GM06990 (cell line): ENCODE data around the gene CDH22.

Experiments used
- DNase-seq: peaks from one replicate; pipeline ENCODE4 v3.0.0-alpha.2; 2011; ENCODE audit not compliant: insufficient read length; ENCODE audit errors: extremely low read depth
- H3K27me3 ChIP-seq: replicated peaks from 2 replicates; pipeline ENCODE4 v1.6.0; 2011; ENCODE audit warnings: low read length; ENCODE audit not compliant: control insufficient read depth, insufficient read depth
- H3K36me3 ChIP-seq: 2 replicates; pipeline ENCODE4 v1.5.1; 2011; ENCODE audit warnings: low read length; ENCODE audit not compliant: control insufficient read depth, insufficient read depth
- H3K4me3 ChIP-seq: replicated peaks from 2 replicates; pipeline ENCODE4 v1.5.1; 2011; ENCODE audit warnings: low read depth, mild to moderate bottlenecking, control low read depth, low read length
- TF ChIP-seq, protein P1 (sequence below): IDR thresholded peaks from 2 replicates; pipeline ENCODE4 v1.5.1; 2011; ENCODE audit warnings: low read length, control low read depth, mild to moderate bottlenecking, inconsistent platforms; ENCODE audit not compliant: insufficient read depth, poor library complexity, severe bottlenecking

The CDH22 gene

DNA sequence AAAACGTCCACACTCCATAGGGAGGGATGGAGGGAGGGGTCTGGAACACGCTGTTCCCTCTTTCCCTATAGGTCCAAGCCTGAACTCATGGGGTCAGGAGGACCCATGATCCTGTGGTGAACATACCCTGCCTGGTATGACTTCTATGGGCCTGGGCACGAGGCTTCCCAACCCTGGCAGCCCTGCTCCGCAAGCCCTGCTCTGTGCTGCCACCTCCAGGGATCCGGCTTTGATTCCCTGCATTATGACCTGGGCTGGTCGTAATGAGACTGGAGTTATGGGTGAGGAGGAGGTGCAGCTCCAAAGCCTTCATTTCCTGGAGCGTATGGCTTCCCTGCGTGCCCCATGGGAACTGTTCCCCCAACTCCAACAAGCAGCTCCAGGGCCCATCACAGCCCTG, 54.9 kb downstream of the CDH22 start:
- TF ChIP-seq, protein P1, sequence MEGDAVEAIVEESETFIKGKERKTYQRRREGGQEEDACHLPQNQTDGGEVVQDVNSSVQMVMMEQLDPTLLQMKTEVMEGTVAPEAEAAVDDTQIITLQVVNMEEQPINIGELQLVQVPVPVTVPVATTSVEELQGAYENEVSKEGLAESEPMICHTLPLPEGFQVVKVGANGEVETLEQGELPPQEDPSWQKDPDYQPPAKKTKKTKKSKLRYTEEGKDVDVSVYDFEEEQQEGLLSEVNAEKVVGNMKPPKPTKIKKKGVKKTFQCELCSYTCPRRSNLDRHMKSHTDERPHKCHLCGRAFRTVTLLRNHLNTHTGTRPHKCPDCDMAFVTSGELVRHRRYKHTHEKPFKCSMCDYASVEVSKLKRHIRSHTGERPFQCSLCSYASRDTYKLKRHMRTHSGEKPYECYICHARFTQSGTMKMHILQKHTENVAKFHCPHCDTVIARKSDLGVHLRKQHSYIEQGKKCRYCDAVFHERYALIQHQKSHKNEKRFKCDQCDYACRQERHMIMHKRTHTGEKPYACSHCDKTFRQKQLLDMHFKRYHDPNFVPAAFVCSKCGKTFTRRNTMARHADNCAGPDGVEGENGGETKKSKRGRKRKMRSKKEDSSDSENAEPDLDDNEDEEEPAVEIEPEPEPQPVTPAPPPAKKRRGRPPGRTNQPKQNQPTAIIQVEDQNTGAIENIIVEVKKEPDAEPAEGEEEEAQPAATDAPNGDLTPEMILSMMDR: no peak
- Histone ChIP-seq H3K27me3 (peaks cover 4% of the 10 kb centered on the region; the same call in 1 of the 2 replicates), H3K4me3 (no peak overlapping the region), H3K36me3 (no peaks in the 10 kb centered on the region)
- DNase-seq: no peak

DNA sequence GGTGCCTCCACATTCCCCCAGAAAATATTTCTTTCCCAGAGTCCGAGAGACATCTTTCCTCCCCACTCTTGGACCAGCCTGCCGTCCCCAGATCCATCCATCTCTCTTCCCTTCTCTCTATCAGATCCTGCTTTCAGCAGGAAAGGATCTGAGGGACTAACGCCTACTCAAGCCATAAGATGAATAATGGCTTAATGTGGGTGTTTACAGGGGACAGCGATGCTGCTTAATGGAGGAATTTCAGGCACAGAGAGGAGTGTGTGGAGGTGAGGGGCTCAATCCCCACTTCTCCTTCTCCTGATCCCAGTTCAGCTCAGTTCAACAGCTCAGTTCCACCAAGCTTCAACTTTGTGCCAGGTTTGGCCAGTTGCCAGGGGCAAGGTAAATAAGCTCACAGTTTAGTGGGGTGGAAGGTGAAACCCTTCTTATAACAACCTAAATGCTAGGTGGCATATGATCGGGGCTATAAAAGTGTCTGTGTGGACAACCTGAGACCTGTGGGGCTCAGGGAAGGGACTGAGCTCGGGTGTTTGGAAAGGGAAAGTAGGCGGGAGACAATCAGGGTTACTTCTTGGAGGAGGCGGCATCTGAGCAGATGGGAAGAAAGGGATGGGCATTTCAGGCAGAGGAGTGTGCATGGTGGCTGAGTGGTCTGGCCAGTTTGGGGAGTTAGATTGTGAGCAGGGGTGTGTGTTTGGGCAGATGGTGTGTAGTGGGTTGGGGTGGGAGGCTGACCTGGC, 55.8 kb downstream of the CDH22 start:
- H3K36me3 ChIP-seq: no peaks in the 10 kb centered on the region
- H3K4me3 ChIP-seq: no peak overlapping the region
- TF ChIP-seq, protein P1: no peak
- DNase-seq: no peak
- peaks cover 4% of the 10 kb centered on the region; the same call in 1 of the 2 replicates for H3K27me3 ChIP-seq

DNA sequence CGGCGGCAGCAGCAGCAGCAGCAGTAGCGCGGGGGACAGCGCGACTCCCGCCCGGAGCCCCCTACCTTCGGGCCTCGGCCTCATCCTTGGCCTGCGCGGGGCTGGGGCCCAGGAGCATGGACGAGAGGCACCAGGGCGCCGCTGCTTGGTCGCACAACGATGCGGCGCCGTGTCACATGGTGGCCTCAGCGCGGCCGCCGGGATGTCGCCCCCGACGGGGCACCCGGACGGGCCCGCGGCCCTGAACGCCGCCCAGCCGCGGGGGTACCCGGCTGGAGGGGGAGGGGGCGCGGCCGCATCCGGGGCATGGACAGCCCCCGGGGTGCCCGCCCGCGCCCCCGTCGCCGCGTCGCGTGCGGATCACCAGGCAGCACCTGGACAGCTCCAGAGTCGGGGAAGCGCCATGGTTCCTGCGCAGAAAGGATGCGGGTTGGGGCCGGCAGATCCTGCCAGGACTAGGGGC, 57.1 kb downstream of the CDH22 start:
- TF ChIP-seq, protein P1: no peak
- no peaks in the 10 kb centered on the region for H3K36me3 ChIP-seq
- no peak overlapping the region for H3K4me3 ChIP-seq
- peaks cover 4% of the 10 kb centered on the region; the same call in 1 of the 2 replicates for H3K27me3 ChIP-seq
- DNase-seq: no peak

DNA sequence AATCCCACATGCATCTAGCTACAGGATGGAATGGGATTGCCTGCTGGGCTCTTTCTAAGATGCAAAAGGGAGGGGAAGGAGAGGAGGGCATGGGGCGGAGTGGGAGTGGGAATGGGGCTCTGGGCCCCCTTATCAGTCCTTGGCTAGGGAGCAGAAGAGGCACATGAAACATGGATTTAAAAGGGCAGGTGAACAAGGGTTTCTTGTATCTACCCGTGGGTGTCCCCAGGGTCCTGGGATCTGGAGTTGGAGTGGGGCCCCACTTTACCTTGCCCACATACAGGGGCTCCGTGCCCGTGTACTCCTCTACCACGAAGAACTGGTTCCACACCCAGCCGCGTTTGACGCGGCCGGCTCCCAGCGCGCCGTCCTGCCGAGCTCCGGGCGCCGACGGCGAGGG, 57.5 kb downstream of the CDH22 start:
- Histone ChIP-seq H3K4me3 (no peak overlapping the region), H3K36me3 (no peaks in the 10 kb centered on the region), H3K27me3 (peaks cover 4% of the 10 kb centered on the region; the same call in 1 of the 2 replicates)
- TF ChIP-seq, protein P1: no peak
- no peak for DNase-seq

DNA sequence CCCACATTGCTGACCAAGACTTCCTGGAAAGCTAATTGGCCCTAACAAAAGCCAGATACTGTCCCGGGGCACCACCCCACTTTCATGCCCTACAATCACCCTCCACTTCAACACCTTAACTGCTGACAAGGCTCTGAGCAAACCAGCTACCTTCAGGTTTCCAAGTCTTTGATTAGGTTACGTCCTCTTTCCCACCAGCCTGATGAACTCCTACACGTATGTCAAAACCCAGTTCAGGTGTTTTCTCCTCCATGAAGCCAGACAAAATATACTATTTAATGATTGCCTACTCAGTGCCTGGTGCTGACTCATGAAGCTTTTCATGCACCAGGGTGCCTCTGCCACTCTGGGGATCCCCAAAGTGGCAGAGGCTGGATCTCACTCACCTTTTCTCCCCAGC, 58.6 kb downstream of the CDH22 start:
- DNase-seq: no peak
- H3K27me3 ChIP-seq: peaks cover 4% of the 10 kb centered on the region; the same call in 1 of the 2 replicates
- H3K36me3 ChIP-seq: no peaks in the 10 kb centered on the region
- H3K4me3 ChIP-seq: no peak overlapping the region
- TF ChIP-seq, protein P1: no peak
